Neural progenitor cell (in vitro differentiated cells): Measurements from ENCODE around the gene SIGLEC6. TPM values are rescaled to one million over a fixed set of nuclear protein-coding genes. Genes with fewer than 3 reads are reported as not detected.

Source experiments
- DNase-seq: peaks from one replicate; pipeline ENCODE4 v3.0.0-alpha.2; 2016; ENCODE audit warnings: low spot score
- H2AFZ ChIP-seq: fragments of 200-600 bp; sonication (generic); replicated peaks from 2 replicates; pipeline ENCODE4 v1.6.1; 2016; ENCODE audit warnings: antibody characterized with exemption
- H3F3A ChIP-seq: fragments of 200-600 bp; sonication (generic); 2 replicates; pipeline ENCODE4 v1.6.1; 2016; ENCODE audit warnings: antibody characterized with exemption, low read depth
- H3K27ac ChIP-seq: fragments of 200-600 bp; sonication (generic); 2 replicates; pipeline ENCODE4 v1.5.1; 2016; ENCODE audit warnings: mild to moderate bottlenecking
- H3K27me3 ChIP-seq: fragments of 200-600 bp; sonication (generic); 2 replicates; pipeline ENCODE4 v1.6.1; 2016; ENCODE audit warnings: mild to moderate bottlenecking, moderate library complexity
- H3K36me3 ChIP-seq: fragments of 200-600 bp; sonication (generic); 2 replicates; pipeline ENCODE4 v1.5.1; 2016
- H3K4me1 ChIP-seq: fragments of 200-600 bp; sonication (generic); 2 replicates; pipeline ENCODE4 v1.6.1; 2016; ENCODE audit warnings: mixed run types
- H3K4me2 ChIP-seq: fragments of 200-600 bp; sonication (generic); 2 replicates; pipeline ENCODE4 v1.6.1; 2016
- H3K4me3 ChIP-seq: fragments of 200-600 bp; sonication (generic); 2 replicates; pipeline ENCODE4 v1.5.1; 2016
- H3K79me2 ChIP-seq: fragments of 200-600 bp; sonication (generic); 2 replicates; pipeline ENCODE4 v1.6.1; 2016; ENCODE audit warnings: low read depth
- H3K9ac ChIP-seq: fragments of 200-600 bp; sonication (generic); 2 replicates; pipeline ENCODE4 v1.6.1; 2016
- H3K9me3 ChIP-seq: fragments of 200-600 bp; sonication (generic); 2 replicates; pipeline ENCODE4 v1.5.1; 2016; ENCODE audit warnings: low read depth
- H4K20me1 ChIP-seq: fragments of 200-600 bp; sonication (generic); 2 replicates; pipeline ENCODE4 v1.6.1; 2016; ENCODE audit warnings: low read depth
- H3K27ac Mint-ChIP-seq: 3 replicates; pipeline ENCODE4 v1.8.0; 2021; ENCODE audit warnings: mixed read lengths
- H3K27me3 Mint-ChIP-seq: 2 replicates; pipeline ENCODE4 v1.8.0; 2022; ENCODE audit warnings: low read depth, mild to moderate bottlenecking, inconsistent platforms, moderate library complexity, mixed read lengths; ENCODE audit not compliant: insufficient read depth
- H3K36me3 Mint-ChIP-seq: 3 replicates; pipeline ENCODE4 v1.8.0; 2021; ENCODE audit warnings: mixed read lengths
- H3K4me1 Mint-ChIP-seq: 3 replicates; pipeline ENCODE4 v1.8.0; 2021; ENCODE audit warnings: mixed read lengths
- H3K4me3 Mint-ChIP-seq: 3 replicates; pipeline ENCODE4 v1.8.0; 2021; ENCODE audit warnings: mild to moderate bottlenecking, moderate library complexity, mixed read lengths
- H3K9me3 Mint-ChIP-seq: 3 replicates; pipeline ENCODE4 v1.8.0; 2020; ENCODE audit warnings: mixed read lengths
- EZH2 ChIP-seq: fragments of 200-600 bp; sonication (generic); IDR thresholded peaks from 2 replicates; pipeline ENCODE4 v1.6.1; 2017; ENCODE audit warnings: antibody characterized with exemption, mild to moderate bottlenecking, moderate library complexity
- EZH2phosphoT487 ChIP-seq: fragments of 200-600 bp; sonication (generic); IDR thresholded peaks from 2 replicates; pipeline ENCODE4 v1.6.1; 2017; ENCODE audit warnings: antibody characterized with exemption
- total RNA-seq: library from RNA; depleted of rRNA; stranded (reverse); fragments of >200 nt; gene quantifications from 2 replicates; pipeline ENCODE4 v1.2.3, GENCODE V29; 2015; ENCODE audit warnings: low replicate concordance
- TF ChIP-seq, protein P1 (sequence below): fragments of 200-600 bp; sonication (generic); IDR thresholded peaks from 2 replicates; pipeline ENCODE4 v1.5.1; 2017; ENCODE audit warnings: antibody characterized with exemption, mild to moderate bottlenecking

Gene SIGLEC6
- total RNA-seq, 1 donor from 2014 or later, result not detected

DNA sequence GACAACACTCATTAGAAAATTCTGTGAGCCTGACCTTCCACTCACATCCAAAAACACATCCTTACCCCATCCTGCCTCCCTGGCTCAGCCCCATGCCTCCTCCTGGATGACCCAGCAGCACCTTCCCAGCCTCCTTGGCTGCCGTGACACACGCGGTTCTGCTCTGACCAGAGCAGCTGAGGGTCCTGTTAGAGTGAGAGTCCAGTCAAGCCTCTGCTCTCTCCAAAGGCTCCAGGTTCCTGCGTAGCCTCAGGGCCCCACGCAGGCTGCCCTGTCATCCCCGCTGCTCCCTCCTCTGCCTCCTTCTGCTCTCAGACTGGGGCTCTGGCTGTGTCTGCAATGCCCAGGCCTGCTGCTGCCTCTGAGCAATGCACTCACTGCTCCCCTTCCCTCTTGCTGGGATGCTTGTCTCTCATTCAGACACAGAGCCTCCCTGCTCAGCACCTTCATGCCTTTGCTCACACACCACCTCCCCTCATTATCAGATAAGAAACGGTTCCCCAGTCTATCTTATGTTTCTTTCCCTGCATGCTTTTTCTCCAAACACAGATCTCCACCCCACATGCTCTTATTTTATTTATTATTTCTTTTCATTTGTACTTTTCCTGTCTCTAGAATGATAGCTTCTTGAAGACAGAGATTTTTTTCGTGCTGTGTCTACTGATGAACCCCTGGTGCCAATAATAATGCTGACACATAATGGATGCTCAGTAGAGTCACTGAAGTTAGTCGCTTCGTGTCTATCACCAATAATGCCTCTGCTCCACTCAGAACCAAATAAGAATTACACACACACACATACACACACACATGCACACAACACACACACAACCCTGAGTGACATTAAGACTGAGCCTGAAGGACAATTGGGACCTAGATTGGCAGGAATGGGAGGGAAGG is 10.2 kb upstream of the SIGLEC6 start:
- DNase-seq, result no peak
- Mint-ChIP-seq H3K4me3 (no peak overlapping the region), H3K4me1 (no peaks in the 10 kb centered on the region), H3K27me3 (peaks cover 10% of the 10 kb centered on the region), H3K36me3 (no peaks in the 10 kb centered on the region), H3K9me3 (no peaks in the 10 kb centered on the region), H3K27ac (no peak overlapping the region)
- no peaks in the 10 kb centered on the region for H3F3A ChIP-seq
- no peak overlapping the region for H3K4me3 ChIP-seq
- TF ChIP-seq EZH2 (no peak), EZH2phosphoT487 (no peak)
- TF ChIP-seq, protein P1, sequence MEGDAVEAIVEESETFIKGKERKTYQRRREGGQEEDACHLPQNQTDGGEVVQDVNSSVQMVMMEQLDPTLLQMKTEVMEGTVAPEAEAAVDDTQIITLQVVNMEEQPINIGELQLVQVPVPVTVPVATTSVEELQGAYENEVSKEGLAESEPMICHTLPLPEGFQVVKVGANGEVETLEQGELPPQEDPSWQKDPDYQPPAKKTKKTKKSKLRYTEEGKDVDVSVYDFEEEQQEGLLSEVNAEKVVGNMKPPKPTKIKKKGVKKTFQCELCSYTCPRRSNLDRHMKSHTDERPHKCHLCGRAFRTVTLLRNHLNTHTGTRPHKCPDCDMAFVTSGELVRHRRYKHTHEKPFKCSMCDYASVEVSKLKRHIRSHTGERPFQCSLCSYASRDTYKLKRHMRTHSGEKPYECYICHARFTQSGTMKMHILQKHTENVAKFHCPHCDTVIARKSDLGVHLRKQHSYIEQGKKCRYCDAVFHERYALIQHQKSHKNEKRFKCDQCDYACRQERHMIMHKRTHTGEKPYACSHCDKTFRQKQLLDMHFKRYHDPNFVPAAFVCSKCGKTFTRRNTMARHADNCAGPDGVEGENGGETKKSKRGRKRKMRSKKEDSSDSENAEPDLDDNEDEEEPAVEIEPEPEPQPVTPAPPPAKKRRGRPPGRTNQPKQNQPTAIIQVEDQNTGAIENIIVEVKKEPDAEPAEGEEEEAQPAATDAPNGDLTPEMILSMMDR, result no peak
- H3K79me2 ChIP-seq, result no peaks in the 10 kb centered on the region
- H3K4me2 ChIP-seq, result no peak overlapping the region
- no peaks in the 10 kb centered on the region for H3K36me3 ChIP-seq
- H3K9me3 ChIP-seq, result no peaks in the 10 kb centered on the region
- H4K20me1 ChIP-seq, result no peaks in the 10 kb centered on the region
- H2AFZ ChIP-seq, result no peak overlapping the region
- H3K27ac ChIP-seq, result no peak overlapping the region
- H3K4me1 ChIP-seq, result no peaks in the 10 kb centered on the region
- no peak overlapping the region for H3K9ac ChIP-seq
- H3K27me3 ChIP-seq, result no peaks in the 10 kb centered on the region

DNA sequence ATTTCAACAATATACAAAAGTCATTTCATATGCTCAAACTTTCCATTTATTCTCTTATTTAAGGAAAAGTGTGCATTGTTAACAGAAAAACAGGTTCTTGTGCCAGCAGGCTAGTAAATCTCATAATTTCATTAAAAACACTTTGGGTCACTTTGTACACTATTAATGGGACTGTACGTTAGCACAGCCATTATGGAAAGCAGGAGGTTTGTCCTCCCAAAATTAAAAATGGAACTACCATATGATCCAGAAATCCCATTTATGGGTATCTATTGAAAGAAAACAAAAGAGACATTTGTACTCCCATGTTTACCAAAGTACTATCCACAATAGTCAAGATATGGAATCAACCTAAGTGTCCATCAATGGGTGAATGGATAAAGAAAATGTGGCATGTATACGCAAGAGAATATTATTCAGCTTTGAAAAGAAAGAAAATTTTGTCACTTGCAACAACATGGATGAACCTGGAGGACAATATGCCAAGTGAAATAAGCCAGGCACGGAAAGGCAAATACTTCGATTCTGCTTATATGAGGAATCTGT is 8.4 kb upstream of the SIGLEC6 start:
- no peak for DNase-seq
- Histone ChIP-seq H3K79me2 (no peaks in the 10 kb centered on the region), H3K4me3 (no peak overlapping the region), H3F3A (no peaks in the 10 kb centered on the region), H2AFZ (no peak overlapping the region), H3K4me1 (no peaks in the 10 kb centered on the region), H3K9me3 (peaks cover 11% of the 10 kb centered on the region), H3K27me3 (no peaks in the 10 kb centered on the region), H3K4me2 (no peak overlapping the region), H4K20me1 (no peaks in the 10 kb centered on the region), H3K27ac (no peak overlapping the region), H3K36me3 (no peaks in the 10 kb centered on the region), H3K9ac (no peak overlapping the region)
- H3K27ac Mint-ChIP-seq, result no peak overlapping the region
- H3K9me3 Mint-ChIP-seq, result no peaks in the 10 kb centered on the region
- TF ChIP-seq, protein P1, result no peak
- TF ChIP-seq EZH2phosphoT487, result no peak
- no peak for TF ChIP-seq EZH2
- H3K4me1 Mint-ChIP-seq, result no peaks in the 10 kb centered on the region
- H3K4me3 Mint-ChIP-seq, result no peak overlapping the region
- peaks cover 8% of the 10 kb centered on the region for H3K27me3 Mint-ChIP-seq
- H3K36me3 Mint-ChIP-seq, result no peaks in the 10 kb centered on the region

DNA sequence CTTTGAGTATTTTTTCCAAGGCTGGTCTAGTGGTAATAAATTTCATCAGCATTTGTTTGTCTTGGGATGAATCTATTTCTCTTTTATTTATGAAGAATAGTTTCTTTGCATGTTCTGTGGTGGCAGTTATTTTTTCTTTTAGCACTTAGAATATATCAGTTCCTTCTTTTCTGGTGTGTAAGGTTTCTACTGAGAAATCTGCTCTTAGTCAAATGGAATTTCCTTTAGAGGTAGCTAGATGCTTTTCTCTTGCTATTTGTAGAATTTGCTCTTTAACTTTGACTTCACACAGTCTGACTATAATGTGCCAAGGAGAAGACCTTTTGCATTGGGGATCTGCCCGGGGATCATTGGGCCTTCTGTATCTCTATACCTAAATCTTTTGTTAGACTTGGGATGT is 4.1 kb upstream of the SIGLEC6 start:
- Histone ChIP-seq H2AFZ (no peak overlapping the region), H3K4me1 (no peaks in the 10 kb centered on the region), H3K79me2 (no peaks in the 10 kb centered on the region), H3K27me3 (no peaks in the 10 kb centered on the region), H3F3A (no peaks in the 10 kb centered on the region), H4K20me1 (no peaks in the 10 kb centered on the region), H3K27ac (no peak overlapping the region), H3K4me2 (no peak overlapping the region), H3K36me3 (no peaks in the 10 kb centered on the region), H3K9ac (no peak overlapping the region), H3K4me3 (no peak overlapping the region), H3K9me3 (peaks cover 14% of the 10 kb centered on the region)
- DNase-seq, result no peak
- Mint-ChIP-seq H3K27me3 (peaks cover 2% of the 10 kb centered on the region), H3K9me3 (no peaks in the 10 kb centered on the region), H3K4me1 (no peaks in the 10 kb centered on the region), H3K4me3 (no peak overlapping the region), H3K27ac (no peak overlapping the region), H3K36me3 (no peaks in the 10 kb centered on the region)
- TF ChIP-seq EZH2, result no peak
- TF ChIP-seq, protein P1, result no peak
- no peak for TF ChIP-seq EZH2phosphoT487
